GM10248 (cell line): Measurements from ENCODE around the gene CHI3L2.

ENCODE experiments used
- CTCF ChIA-PET: fragments of 300-600 bp; sonication (Branson Sonifier 250); formaldehyde crosslinking; extraction: SDS; loops from one replicate; lab custom pipeline; 2021; ENCODE audit warnings: antibody characterized with exemption; lab: Yijun Ruan, JAX
- POLR2A ChIA-PET: fragments of 350-650 bp; sonication (Branson Sonifier 250); formaldehyde crosslinking; extraction: SDS; loops from one replicate; lab custom pipeline; 2020; ENCODE audit warnings: antibody characterized with exemption; lab: Yijun Ruan, JAX
- DNase-seq: peaks from one replicate; pipeline ENCODE4 v3.0.0; 2012; ENCODE audit errors: extremely low spot score
- TF ChIP-seq, protein P1 (sequence below): IDR thresholded peaks from 2 replicates; pipeline ENCODE4 v1.5.1; 2012; ENCODE audit warnings: mild to moderate bottlenecking, low read depth; ENCODE audit errors: extremely low read depth, missing control alignments, control extremely low read depth

Gene CHI3L2

GRCh38 chr1:111280267-111280666 lies 52.8 kb downstream of the CHI3L2 start:
- TF ChIP-seq, protein P1, sequence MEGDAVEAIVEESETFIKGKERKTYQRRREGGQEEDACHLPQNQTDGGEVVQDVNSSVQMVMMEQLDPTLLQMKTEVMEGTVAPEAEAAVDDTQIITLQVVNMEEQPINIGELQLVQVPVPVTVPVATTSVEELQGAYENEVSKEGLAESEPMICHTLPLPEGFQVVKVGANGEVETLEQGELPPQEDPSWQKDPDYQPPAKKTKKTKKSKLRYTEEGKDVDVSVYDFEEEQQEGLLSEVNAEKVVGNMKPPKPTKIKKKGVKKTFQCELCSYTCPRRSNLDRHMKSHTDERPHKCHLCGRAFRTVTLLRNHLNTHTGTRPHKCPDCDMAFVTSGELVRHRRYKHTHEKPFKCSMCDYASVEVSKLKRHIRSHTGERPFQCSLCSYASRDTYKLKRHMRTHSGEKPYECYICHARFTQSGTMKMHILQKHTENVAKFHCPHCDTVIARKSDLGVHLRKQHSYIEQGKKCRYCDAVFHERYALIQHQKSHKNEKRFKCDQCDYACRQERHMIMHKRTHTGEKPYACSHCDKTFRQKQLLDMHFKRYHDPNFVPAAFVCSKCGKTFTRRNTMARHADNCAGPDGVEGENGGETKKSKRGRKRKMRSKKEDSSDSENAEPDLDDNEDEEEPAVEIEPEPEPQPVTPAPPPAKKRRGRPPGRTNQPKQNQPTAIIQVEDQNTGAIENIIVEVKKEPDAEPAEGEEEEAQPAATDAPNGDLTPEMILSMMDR, result no peak
- CTCF ChIA-PET, result interaction anchor here (2.8 kb wide), 1 partner anchor 14 kb away, joined by 9 read pairs; no protein-coding TSS in a partner anchor
- DNase-seq, result no peak
- POLR2A ChIA-PET, result no interaction called here

GRCh38 chr1:111281411-111281810 lies 53.9 kb downstream of the CHI3L2 start:
- POLR2A ChIA-PET, result no interaction called here
- DNase-seq, result no peak
- TF ChIP-seq, protein P1, result no peak
- CTCF ChIA-PET, result interaction anchor here (0.8 to 2.8 kb wide), 7 partner anchors 9 to 251 kb away, joined by 3 to 9 read pairs (median 3); no protein-coding TSS in a partner anchor

- ChIA-PET POLR2A (no interaction called here), CTCF (interaction anchor here (1.0 to 1.3 kb wide), 3 partner anchors 116 to 253 kb away, joined by 3 to 4 read pairs (median 3); no protein-coding TSS in a partner anchor)
- TF ChIP-seq, protein P1, result no peak
- DNase-seq, result no peak
Observed at GRCh38 chr1:111283838-111284237, 56.3 kb downstream of the CHI3L2 start.

DNA sequence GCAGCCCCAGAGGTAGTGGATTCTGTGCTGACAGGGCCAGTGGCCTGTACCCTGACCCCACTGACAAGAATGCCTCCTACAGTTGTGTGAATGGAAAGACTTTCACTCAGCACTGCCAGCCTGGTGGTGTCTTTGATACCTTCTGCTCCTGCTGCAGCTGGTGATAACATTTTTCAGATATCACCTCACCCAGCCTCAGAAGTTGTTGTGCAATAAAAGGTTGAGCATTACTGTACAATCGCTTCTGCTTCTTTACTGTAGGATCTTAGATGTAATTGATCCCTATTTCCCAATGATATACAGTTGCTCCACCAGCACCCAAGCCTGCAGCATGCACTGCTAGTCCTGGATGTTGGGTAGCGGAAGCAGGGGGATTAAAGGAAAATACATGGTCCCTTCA lies 58.4 kb downstream of the CHI3L2 start:
- DNase-seq, result no peak
- POLR2A ChIA-PET, result no interaction called here
- CTCF ChIA-PET, result interaction anchor here (0.8 to 1.6 kb wide), 3 partner anchors 11 to 30 kb away, joined by 3 to 4 read pairs (median 3); no protein-coding TSS in a partner anchor
- TF ChIP-seq, protein P1, result no peak

- TF ChIP-seq, protein P1, result no peak
- no peak for DNase-seq
- CTCF ChIA-PET, result interaction anchor here (1.6 kb wide), 1 partner anchor 19 kb away, joined by 3 read pairs; no protein-coding TSS in a partner anchor
- POLR2A ChIA-PET, result no interaction called here
Observed at GRCh38 chr1:111286912-111287311, 59.4 kb downstream of the CHI3L2 start.

DNA sequence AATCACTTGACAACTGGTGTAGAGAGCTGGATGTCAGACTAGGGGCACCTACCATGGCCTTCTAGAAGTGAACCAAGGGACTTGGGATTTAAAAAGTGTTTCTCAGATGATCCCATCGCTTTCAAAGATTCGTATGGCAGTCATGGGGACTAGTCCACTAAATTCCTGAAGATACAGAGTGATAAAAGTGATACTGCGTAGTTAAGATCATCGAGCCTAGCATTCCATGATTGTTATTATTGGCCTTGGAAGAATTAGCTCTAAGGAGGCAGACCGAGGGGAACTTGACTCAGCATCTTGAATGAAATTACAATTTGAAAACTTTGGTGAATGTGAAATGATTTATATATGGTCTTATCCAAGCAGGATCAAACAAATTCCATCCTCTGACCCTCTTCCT lies 61.9 kb downstream of the CHI3L2 start:
- ChIA-PET CTCF (interaction anchor here (0.8 to 1.8 kb wide), 4 partner anchors 16 to 21 kb away, joined by 3 to 5 read pairs (median 4); no protein-coding TSS in a partner anchor), POLR2A (no interaction called here)
- TF ChIP-seq, protein P1, result no peak
- DNase-seq, result no peak

- ChIA-PET CTCF (interaction anchor here (1.6 to 1.8 kb wide), 2 partner anchors 18 to 20 kb away, joined by 5 read pairs; no protein-coding TSS in a partner anchor), POLR2A (no interaction called here)
- DNase-seq, result no peak
- TF ChIP-seq, protein P1, result no peak
Observed at GRCh38 chr1:111290104-111290503, 62.6 kb downstream of the CHI3L2 start.
